Fibroblast of skin of back (primary cell): ENCODE data around the gene ASPG.

Source experiments
- DNase-seq: peaks from one replicate; pipeline ENCODE4 v3.0.0-alpha.2; 2013

The ASPG gene

GRCh38 chr14:104076743-104077142, 8.8 kb upstream of the ASPG start:
- DNase-seq, result no peak

- DNase-seq, result peak; percentile 81
Observed at GRCh38 chr14:104078031-104078455, 7.5 kb upstream of the ASPG start.

- no peak for DNase-seq
Observed at GRCh38 chr14:104080376-104081260, 4.9 kb upstream of the ASPG start.

GRCh38 chr14:104081261-104081835, 4.2 kb upstream of the ASPG start:
- DNase-seq, result no peak

GRCh38 chr14:104081951-104082464, 3.5 kb upstream of the ASPG start:
- DNase-seq, result no peak

- DNase-seq, result no peak
Observed at GRCh38 chr14:104082807-104083206, 2.7 kb upstream of the ASPG start.

GRCh38 chr14:104084251-104085002, 1.1 kb upstream of the ASPG start:
- DNase-seq, result no peak

- no peak for DNase-seq
Observed at GRCh38 chr14:104085889-104086201, 345 bp downstream of the ASPG start.

GRCh38 chr14:104086210-104086660, 735 bp downstream of the ASPG start:
- DNase-seq, result no peak

- DNase-seq, result no peak
Observed at GRCh38 chr14:104086661-104087461, 1.4 kb downstream of the ASPG start.

GRCh38 chr14:104087505-104087904, 2.0 kb downstream of the ASPG start:
- no peak for DNase-seq

- no peak for DNase-seq
Observed at GRCh38 chr14:104087981-104088850, 2.7 kb downstream of the ASPG start.

- DNase-seq, result no peak
Observed at GRCh38 chr14:104090071-104090748, 4.7 kb downstream of the ASPG start.

- DNase-seq, result no peak
Observed at GRCh38 chr14:104091061-104091926, 5.8 kb downstream of the ASPG start.

- DNase-seq, result no peak
Observed at GRCh38 chr14:104091927-104092771, 6.6 kb downstream of the ASPG start.

- DNase-seq, result no peak
Observed at GRCh38 chr14:104092931-104093365, 7.4 kb downstream of the ASPG start.

GRCh38 chr14:104093366-104094055, 8.0 kb downstream of the ASPG start:
- no peak for DNase-seq
